ENCODE results near the gene CCNB2. TPM values are rescaled to one million over a fixed set of nuclear protein-coding genes. Genes with fewer than 3 reads are reported as not detected.
"Not testable (repeated sequence)": the region's sequence is repeated elsewhere in the genome, so short reads cannot be mapped to it uniquely, and the experiment has no call there.

The CCNB2 gene
- total and polyA plus RNA-seq, 2 of the 8 experiments (the other 6 are each of a cell fraction or from before 2014, with no cell fraction given), result 70.7 to 92.1 TPM

GRCh38 chr15:59162080-59162479 is 57.1 kb downstream of the CCNB2 start:
- H3K9ac ChIP-seq (replicated peaks in 1 of 4; ENCODE audit: extremely low read depth in 1 of 4, low read depth in 3 of 4, low read length in 3 of 4); H4K5ac ChIP-seq (ENCODE audit: insufficient read length, low read depth, low read length); H4K91ac ChIP-seq (replicated peaks; ENCODE audit: insufficient read length, low read length); H2AFZ ChIP-seq (ENCODE audit: low read length); H3K23me2 ChIP-seq (ENCODE audit: low read depth, low read length); DNase-seq (ENCODE audit: low read depth in 1 of 2, low spot score in 2 of 2); H4K8ac ChIP-seq (ENCODE audit: extremely low read depth, insufficient read depth, low read length); FAIRE-seq; H3K27ac ChIP-seq (ENCODE audit: low read depth, low read length); H3K4me2 ChIP-seq (ENCODE audit: insufficient read depth in 1 of 2, low read depth in 2 of 2, low read length in 2 of 2); H2AK5ac ChIP-seq (ENCODE audit: low read depth, low read length); H3K18ac ChIP-seq (ENCODE audit: extremely low read depth, low read length); H3K4ac ChIP-seq (replicated peaks; ENCODE audit: insufficient read length, low read depth, low read length); H3K79me2 ChIP-seq (ENCODE audit: control insufficient read depth in 1 of 2, insufficient read depth in 2 of 2, low read length in 2 of 2); H3K4me3 ChIP-seq (ENCODE audit: extremely low read depth in 1 of 4, insufficient read depth in 2 of 4, low read depth in 3 of 4, low read length in 4 of 4); H3K9me3 ChIP-seq (ENCODE audit: insufficient read depth in 2 of 2, low read depth in 1 of 2, low read length in 1 of 2); H2BK15ac ChIP-seq (ENCODE audit: low read length); H3K79me1 ChIP-seq (ENCODE audit: low read depth, low read length); H2BK120ac ChIP-seq (replicated peaks; ENCODE audit: low read depth, low read length); H2BK12ac ChIP-seq (ENCODE audit: low read depth, low read length); H4K20me1 ChIP-seq (replicated peaks in 1 of 2; ENCODE audit: control insufficient read depth in 1 of 2, insufficient read depth in 2 of 2, low read length in 2 of 2); H2BK20ac ChIP-seq (ENCODE audit: low read length); H3K4me1 ChIP-seq (replicated peaks in 1 of 4; ENCODE audit: control insufficient read depth in 3 of 4, insufficient read depth in 4 of 4, low read length in 3 of 4); H3K56ac ChIP-seq (replicated peaks; ENCODE audit: insufficient read length, low read depth, low read length); H3K23ac ChIP-seq (ENCODE audit: insufficient read length); POLR2A ChIA-PET (ENCODE audit: partially characterized antibody); H3K14ac ChIP-seq (ENCODE audit: insufficient read length); H2BK5ac ChIP-seq (ENCODE audit: low read depth, low read length); H3K27me3 ChIP-seq (replicated peaks in 1 of 4; ENCODE audit: control insufficient read depth in 3 of 4, extremely low read depth in 1 of 4, insufficient read depth in 3 of 4, low read length in 3 of 4): not testable (repeated sequence)
- CTCF ChIA-PET (ENCODE audit: partially characterized antibody), result interaction anchor here (0.6 to 2.8 kb wide), 17 partner anchors 8 to 381 kb away, joined by 3 to 16 read pairs (median 5); no protein-coding TSS in a partner anchor
- 90% methylated on average over 8 of the region's 8 CpGs; no CpG with 5 or more reads in 1 of the 2 experiments for WGBS, 2 experiments (ENCODE audit: extremely low coverage in 1 of 2, insufficient coverage in 1 of 2, insufficient read length in 1 of 2, insufficient replicate concordance in 2 of 2, low coverage in 1 of 2, low lambda C conversion rate in 2 of 2, missing lambda C conversion rate in 1 of 2)
- peaks cover 7 to 45% (median 10%) of the 10 kb centered on the region in 4 experiments; a peak in 5 of 8 replicates for H3K36me3 ChIP-seq (ENCODE audit: control insufficient read depth in 2 of 4, insufficient read depth in 4 of 4, low read length in 3 of 4)
- peak; percentile 28; the same call in 1 of the 2 replicates for TF ChIP-seq MAFK (IDR thresholded peaks at IDR 0.05; ENCODE audit: low read depth, low read length)
